HUES6 (cell line): Measurements from ENCODE around the gene LMO7.

Source experiments
- H3K27ac ChIP-seq: 2 replicates; pipeline ENCODE4 v1.7.0; 2013; ENCODE audit warnings: low read depth, mild to moderate bottlenecking, low read length, inconsistent platforms
- H3K27me3 ChIP-seq: 2 replicates; pipeline ENCODE4 v1.6.1; 2013; ENCODE audit warnings: low read length; ENCODE audit not compliant: control insufficient read depth, insufficient read depth
- H3K36me3 ChIP-seq: 2 replicates; pipeline ENCODE4 v1.6.1; 2013; ENCODE audit warnings: low read length; ENCODE audit not compliant: control insufficient read depth, insufficient read depth
- H3K4me1 ChIP-seq: 2 replicates; pipeline ENCODE4 v1.6.1; 2013; ENCODE audit warnings: low read length; ENCODE audit not compliant: control insufficient read depth, insufficient read depth
- H3K4me3 ChIP-seq: 2 replicates; pipeline ENCODE4 v1.5.1; 2013; ENCODE audit warnings: low read depth, low read length
- H3K9ac ChIP-seq: one replicate; pipeline ENCODE4 v1.6.1; 2013; ENCODE audit warnings: mild to moderate bottlenecking, low read length
- H3K9me3 ChIP-seq: 2 replicates; pipeline ENCODE4 v1.6.1; 2013; ENCODE audit warnings: low read depth, low read length; ENCODE audit not compliant: control insufficient read depth, insufficient read depth

The LMO7 gene

GRCh38 chr13:75838366-75839005, 202.4 kb downstream of the LMO7 start:
- H3K27me3 ChIP-seq, result no peaks in the 10 kb centered on the region
- no peak overlapping the region for H3K27ac ChIP-seq
- peaks cover 5% of the 10 kb centered on the region for H3K9me3 ChIP-seq
- H3K9ac ChIP-seq, result no peak overlapping the region
- H3K36me3 ChIP-seq, result peaks cover 17% of the 10 kb centered on the region
- H3K4me3 ChIP-seq, result no peak overlapping the region
- no peaks in the 10 kb centered on the region for H3K4me1 ChIP-seq

GRCh38 chr13:75839406-75839805, 203.3 kb downstream of the LMO7 start:
- Histone ChIP-seq H3K4me1 (no peaks in the 10 kb centered on the region), H3K27me3 (no peaks in the 10 kb centered on the region), H3K27ac (no peak overlapping the region), H3K4me3 (no peak overlapping the region), H3K9ac (no peak overlapping the region), H3K36me3 (peaks cover 17% of the 10 kb centered on the region), H3K9me3 (peaks cover 5% of the 10 kb centered on the region)

- H3K27me3 ChIP-seq, result no peaks in the 10 kb centered on the region
- no peak overlapping the region for H3K27ac ChIP-seq
- no peaks in the 10 kb centered on the region for H3K4me1 ChIP-seq
- H3K9me3 ChIP-seq, result peaks cover 5% of the 10 kb centered on the region
- no peak overlapping the region for H3K4me3 ChIP-seq
- H3K9ac ChIP-seq, result no peak overlapping the region
- peaks cover 17% of the 10 kb centered on the region for H3K36me3 ChIP-seq
Measured at GRCh38 chr13:75841905-75842304, 205.8 kb downstream of the LMO7 start.

GRCh38 chr13:75843074-75843473, 206.9 kb downstream of the LMO7 start:
- no peak overlapping the region for H3K4me3 ChIP-seq
- no peak overlapping the region for H3K9ac ChIP-seq
- no peaks in the 10 kb centered on the region for H3K27me3 ChIP-seq
- no peaks in the 10 kb centered on the region for H3K4me1 ChIP-seq
- H3K27ac ChIP-seq, result no peak overlapping the region
- H3K36me3 ChIP-seq, result peaks cover 17% of the 10 kb centered on the region
- peaks cover 5% of the 10 kb centered on the region for H3K9me3 ChIP-seq

- Histone ChIP-seq H3K36me3 (peaks cover 17% of the 10 kb centered on the region), H3K4me3 (no peak overlapping the region), H3K9me3 (peaks cover 5% of the 10 kb centered on the region), H3K27ac (no peak overlapping the region), H3K9ac (no peak overlapping the region), H3K4me1 (no peaks in the 10 kb centered on the region), H3K27me3 (no peaks in the 10 kb centered on the region)
Measured at GRCh38 chr13:75843991-75844390, 207.9 kb downstream of the LMO7 start.

- no peak overlapping the region for H3K9ac ChIP-seq
- no peaks in the 10 kb centered on the region for H3K4me1 ChIP-seq
- peaks cover 8% of the 10 kb centered on the region for H3K36me3 ChIP-seq
- no peaks in the 10 kb centered on the region for H3K27me3 ChIP-seq
- H3K4me3 ChIP-seq, result no peak overlapping the region
- peaks cover 5% of the 10 kb centered on the region for H3K9me3 ChIP-seq
- H3K27ac ChIP-seq, result no peak overlapping the region
Measured at GRCh38 chr13:75847588-75847987, 211.5 kb downstream of the LMO7 start.

- Histone ChIP-seq H3K4me3 (no peak overlapping the region), H3K27me3 (no peaks in the 10 kb centered on the region), H3K9me3 (no peaks in the 10 kb centered on the region), H3K27ac (no peak overlapping the region), H3K9ac (no peak overlapping the region), H3K4me1 (no peaks in the 10 kb centered on the region), H3K36me3 (peaks cover 2% of the 10 kb centered on the region; the same call in 1 of the 2 replicates)
Measured at GRCh38 chr13:75850916-75851315, 214.8 kb downstream of the LMO7 start.

GRCh38 chr13:75855216-75855615, 219.1 kb downstream of the LMO7 start:
- Histone ChIP-seq H3K9ac (no peak overlapping the region), H3K27ac (no peak overlapping the region), H3K9me3 (no peaks in the 10 kb centered on the region), H3K4me3 (no peak overlapping the region), H3K27me3 (no peaks in the 10 kb centered on the region), H3K36me3 (peaks cover 2% of the 10 kb centered on the region; the same call in 1 of the 2 replicates), H3K4me1 (no peaks in the 10 kb centered on the region)

- no peaks in the 10 kb centered on the region for H3K27me3 ChIP-seq
- H3K9ac ChIP-seq, result no peak overlapping the region
- no peak overlapping the region for H3K27ac ChIP-seq
- peaks cover 2% of the 10 kb centered on the region; the same call in 1 of the 2 replicates for H3K36me3 ChIP-seq
- no peak overlapping the region for H3K4me3 ChIP-seq
- H3K9me3 ChIP-seq, result no peaks in the 10 kb centered on the region
- no peaks in the 10 kb centered on the region for H3K4me1 ChIP-seq
Measured at GRCh38 chr13:75855847-75856246, 219.7 kb downstream of the LMO7 start.

GRCh38 chr13:75857291-75857690, 221.2 kb downstream of the LMO7 start:
- no peak overlapping the region for H3K4me3 ChIP-seq
- no peaks in the 10 kb centered on the region for H3K4me1 ChIP-seq
- no peak overlapping the region for H3K27ac ChIP-seq
- H3K9me3 ChIP-seq, result no peaks in the 10 kb centered on the region
- H3K36me3 ChIP-seq, result peaks cover 2% of the 10 kb centered on the region; the same call in 1 of the 2 replicates
- no peaks in the 10 kb centered on the region for H3K27me3 ChIP-seq
- no peak overlapping the region for H3K9ac ChIP-seq

- H3K9ac ChIP-seq, result no peak overlapping the region
- H3K4me3 ChIP-seq, result no peak overlapping the region
- no peak overlapping the region for H3K27ac ChIP-seq
- no peaks in the 10 kb centered on the region for H3K9me3 ChIP-seq
- no peaks in the 10 kb centered on the region for H3K36me3 ChIP-seq
- H3K4me1 ChIP-seq, result no peaks in the 10 kb centered on the region
- no peaks in the 10 kb centered on the region for H3K27me3 ChIP-seq
Measured at GRCh38 chr13:75860935-75861334, 224.8 kb downstream of the LMO7 start.
